ENCODE measurements around the gene MED6.

DNA sequence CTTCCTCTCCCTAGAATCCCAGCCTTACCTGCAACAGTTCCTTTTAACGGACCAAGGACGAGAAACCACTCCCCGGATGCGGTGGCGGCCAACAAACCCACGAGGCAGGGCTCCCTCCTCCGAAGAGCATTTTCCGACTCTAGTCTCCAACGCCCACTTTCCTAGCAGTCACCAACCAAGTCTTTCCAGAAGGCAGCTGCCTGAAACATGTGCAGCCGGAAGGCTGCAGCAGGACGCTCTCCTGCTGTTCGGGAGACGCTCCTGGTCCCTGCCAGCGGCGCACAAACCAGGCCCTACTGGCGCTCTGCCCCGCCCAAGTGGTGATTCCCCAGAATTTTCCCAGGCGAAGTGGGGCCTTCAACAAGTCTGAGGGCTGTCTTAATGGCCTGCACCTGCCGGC is 44.6 kb downstream of the MED6 start:
- TF ChIP-seq, protein P1, sequence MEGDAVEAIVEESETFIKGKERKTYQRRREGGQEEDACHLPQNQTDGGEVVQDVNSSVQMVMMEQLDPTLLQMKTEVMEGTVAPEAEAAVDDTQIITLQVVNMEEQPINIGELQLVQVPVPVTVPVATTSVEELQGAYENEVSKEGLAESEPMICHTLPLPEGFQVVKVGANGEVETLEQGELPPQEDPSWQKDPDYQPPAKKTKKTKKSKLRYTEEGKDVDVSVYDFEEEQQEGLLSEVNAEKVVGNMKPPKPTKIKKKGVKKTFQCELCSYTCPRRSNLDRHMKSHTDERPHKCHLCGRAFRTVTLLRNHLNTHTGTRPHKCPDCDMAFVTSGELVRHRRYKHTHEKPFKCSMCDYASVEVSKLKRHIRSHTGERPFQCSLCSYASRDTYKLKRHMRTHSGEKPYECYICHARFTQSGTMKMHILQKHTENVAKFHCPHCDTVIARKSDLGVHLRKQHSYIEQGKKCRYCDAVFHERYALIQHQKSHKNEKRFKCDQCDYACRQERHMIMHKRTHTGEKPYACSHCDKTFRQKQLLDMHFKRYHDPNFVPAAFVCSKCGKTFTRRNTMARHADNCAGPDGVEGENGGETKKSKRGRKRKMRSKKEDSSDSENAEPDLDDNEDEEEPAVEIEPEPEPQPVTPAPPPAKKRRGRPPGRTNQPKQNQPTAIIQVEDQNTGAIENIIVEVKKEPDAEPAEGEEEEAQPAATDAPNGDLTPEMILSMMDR (IDR thresholded peaks at IDR 0.05; ENCODE audit: low read depth, low read length): no peak
- TF ChIP-seq POLR2A (IDR thresholded peaks at IDR 0.05; ENCODE audit: extremely low read depth, insufficient read length) (no peak), MAX (IDR thresholded peaks at IDR 0.05; ENCODE audit: low read depth, low read length) (no peak), MYC (IDR thresholded peaks at IDR 0.05; ENCODE audit: low read depth, low read length) (no peak)

All from NB4 (cell line).